ENCODE results near the gene EIF2B4.

EIF2B4 gene

GRCh38 chr2:27336173-27336572 is 34.0 kb downstream of the EIF2B4 start:
- Histone ChIP-seq H3K9me3 (ENCODE audit: control extremely low read depth in 1 of 5, control insufficient read depth in 4 of 5, insufficient read depth in 2 of 5, low read depth in 1 of 5, low read length in 4 of 5) (no peaks in the 10 kb centered on the region), H3K4me3 (ENCODE audit: control insufficient read depth in 1 of 7, extremely low read depth in 1 of 7, insufficient read depth in 4 of 7, low read depth in 2 of 7, low read length in 6 of 7) (no peak overlapping the region), H3K27ac (ENCODE audit: insufficient read depth in 1 of 2, low read depth in 1 of 2, low read length in 2 of 2, poor library complexity in 1 of 2, severe bottlenecking in 2 of 2) (no peak overlapping the region), H3K36me3 (ENCODE audit: control insufficient read depth in 4 of 4, insufficient read depth in 4 of 4, low read length in 3 of 4) (peaks cover 32 to 80% (median 59%) of the 10 kb centered on the region in 4 experiments), H3K27me3 (replicated peaks in 2 of 5; ENCODE audit: control insufficient read depth in 4 of 5, insufficient read depth in 5 of 5, low read length in 4 of 5) (no peaks in the 10 kb centered on the region), H3K4me1 (ENCODE audit: control extremely low read depth in 1 of 4, control insufficient read depth in 4 of 4, insufficient read depth in 4 of 4, low read length in 3 of 4) (no peaks in the 10 kb centered on the region)
- POLR2A ChIA-PET = no interaction called here
- CTCF ChIA-PET = interaction anchor here (1.0 to 1.4 kb wide), 3 partner anchors 8 to 33 kb away, joined by 4 to 5 read pairs (median 4); no protein-coding TSS in a partner anchor
- DNase-seq = no peak
- 100% methylated on average over 7 of the region's 7 CpGs for WGBS (ENCODE audit: insufficient coverage)

GRCh38 chr2:27335311-27335710 is 34.8 kb downstream of the EIF2B4 start:
- DNase-seq = no peak
- H3K4me3 ChIP-seq (ENCODE audit: control insufficient read depth in 1 of 7, extremely low read depth in 1 of 7, insufficient read depth in 4 of 7, low read depth in 2 of 7, low read length in 6 of 7) = no peak overlapping the region
- peaks cover 33 to 81% (median 61%) of the 10 kb centered on the region in 4 experiments for H3K36me3 ChIP-seq (ENCODE audit: control insufficient read depth in 4 of 4, insufficient read depth in 4 of 4, low read length in 3 of 4)
- H3K27ac ChIP-seq (ENCODE audit: insufficient read depth in 1 of 2, low read depth in 1 of 2, low read length in 2 of 2, poor library complexity in 1 of 2, severe bottlenecking in 2 of 2) = peak overlapping the region in 1 of 2 experiments; percentile 17
- no peaks in the 10 kb centered on the region for H3K9me3 ChIP-seq (ENCODE audit: control extremely low read depth in 1 of 5, control insufficient read depth in 4 of 5, insufficient read depth in 2 of 5, low read depth in 1 of 5, low read length in 4 of 5)
- H3K27me3 ChIP-seq (replicated peaks in 2 of 5; ENCODE audit: control insufficient read depth in 4 of 5, insufficient read depth in 5 of 5, low read length in 4 of 5) = no peaks in the 10 kb centered on the region
- POLR2A ChIA-PET = no interaction called here
- WGBS (ENCODE audit: insufficient coverage) = 100% methylated on average over 2 of the region's 3 CpGs
- CTCF ChIA-PET = interaction anchor here (1.4 kb wide), 1 partner anchor 9 kb away, joined by 5 read pairs; no protein-coding TSS in a partner anchor
- no peaks in the 10 kb centered on the region for H3K4me1 ChIP-seq (ENCODE audit: control extremely low read depth in 1 of 4, control insufficient read depth in 4 of 4, insufficient read depth in 4 of 4, low read length in 3 of 4)

GRCh38 chr2:27324720-27325119 is 45.4 kb downstream of the EIF2B4 start:
- 96% methylated on average over 5 of the region's 5 CpGs for WGBS (ENCODE audit: insufficient coverage)
- CTCF ChIA-PET = interaction anchor here (0.9 to 5.4 kb wide), 5 partner anchors 19 to 76 kb away, joined by 3 to 28 read pairs (median 5); no protein-coding TSS in a partner anchor
- no peak for DNase-seq

GRCh38 chr2:27323596-27324285 is 46.4 kb downstream of the EIF2B4 start:
- peaks cover 9 to 22% (median 15%) of the 10 kb centered on the region in 4 experiments for H3K4me1 ChIP-seq (ENCODE audit: control extremely low read depth in 1 of 4, control insufficient read depth in 4 of 4, insufficient read depth in 4 of 4, low read length in 3 of 4)
- DNase-seq = no peak
- H3K9me3 ChIP-seq (ENCODE audit: control extremely low read depth in 1 of 5, control insufficient read depth in 4 of 5, insufficient read depth in 2 of 5, low read depth in 1 of 5, low read length in 4 of 5) = no peaks in the 10 kb centered on the region
- H3K36me3 ChIP-seq (ENCODE audit: control insufficient read depth in 4 of 4, insufficient read depth in 4 of 4, low read length in 3 of 4) = peaks cover 18 to 39% (median 23%) of the 10 kb centered on the region in 4 experiments
- ChIA-PET POLR2A (interaction anchor here (1.0 to 2.1 kb wide), 2 partner anchors 9 to 27 kb away, joined by 3 to 5 read pairs; no protein-coding TSS in a partner anchor), CTCF (interaction anchor here (0.6 to 5.4 kb wide), 10 partner anchors 18 to 93 kb away, joined by 3 to 28 read pairs (median 4); partner anchors contain the start of gene TRIM54)
- H3K27ac ChIP-seq (ENCODE audit: insufficient read depth in 1 of 2, low read depth in 1 of 2, low read length in 2 of 2, poor library complexity in 1 of 2, severe bottlenecking in 2 of 2) = peak overlapping the region; percentile 98 to 99
- 33% methylated on average over 2 of the region's 5 CpGs for WGBS (ENCODE audit: insufficient coverage)
- peak overlapping the region in 6 of 7 experiments; percentile 85 to 99 (median 94) for H3K4me3 ChIP-seq (ENCODE audit: control insufficient read depth in 1 of 7, extremely low read depth in 1 of 7, insufficient read depth in 4 of 7, low read depth in 2 of 7, low read length in 6 of 7)
- no peaks in the 10 kb centered on the region for H3K27me3 ChIP-seq (replicated peaks in 2 of 5; ENCODE audit: control insufficient read depth in 4 of 5, insufficient read depth in 5 of 5, low read length in 4 of 5)

More at GRCh38 chr2:27324720-27325119, 45.4 kb downstream of the EIF2B4 start:
- POLR2A ChIA-PET = no interaction called here
- peaks cover 9 to 22% (median 15%) of the 10 kb centered on the region in 4 experiments for H3K4me1 ChIP-seq (ENCODE audit: control extremely low read depth in 1 of 4, control insufficient read depth in 4 of 4, insufficient read depth in 4 of 4, low read length in 3 of 4)
- no peak overlapping the region for H3K27ac ChIP-seq (ENCODE audit: insufficient read depth in 1 of 2, low read depth in 1 of 2, low read length in 2 of 2, poor library complexity in 1 of 2, severe bottlenecking in 2 of 2)
- H3K4me3 ChIP-seq (ENCODE audit: control insufficient read depth in 1 of 7, extremely low read depth in 1 of 7, insufficient read depth in 4 of 7, low read depth in 2 of 7, low read length in 6 of 7) = no peak overlapping the region
- H3K36me3 ChIP-seq (ENCODE audit: control insufficient read depth in 4 of 4, insufficient read depth in 4 of 4, low read length in 3 of 4) = peaks cover 16 to 49% (median 30%) of the 10 kb centered on the region in 4 experiments
- no peaks in the 10 kb centered on the region for H3K9me3 ChIP-seq (ENCODE audit: control extremely low read depth in 1 of 5, control insufficient read depth in 4 of 5, insufficient read depth in 2 of 5, low read depth in 1 of 5, low read length in 4 of 5)
- H3K27me3 ChIP-seq (replicated peaks in 2 of 5; ENCODE audit: control insufficient read depth in 4 of 5, insufficient read depth in 5 of 5, low read length in 4 of 5) = no peaks in the 10 kb centered on the region

DNA sequence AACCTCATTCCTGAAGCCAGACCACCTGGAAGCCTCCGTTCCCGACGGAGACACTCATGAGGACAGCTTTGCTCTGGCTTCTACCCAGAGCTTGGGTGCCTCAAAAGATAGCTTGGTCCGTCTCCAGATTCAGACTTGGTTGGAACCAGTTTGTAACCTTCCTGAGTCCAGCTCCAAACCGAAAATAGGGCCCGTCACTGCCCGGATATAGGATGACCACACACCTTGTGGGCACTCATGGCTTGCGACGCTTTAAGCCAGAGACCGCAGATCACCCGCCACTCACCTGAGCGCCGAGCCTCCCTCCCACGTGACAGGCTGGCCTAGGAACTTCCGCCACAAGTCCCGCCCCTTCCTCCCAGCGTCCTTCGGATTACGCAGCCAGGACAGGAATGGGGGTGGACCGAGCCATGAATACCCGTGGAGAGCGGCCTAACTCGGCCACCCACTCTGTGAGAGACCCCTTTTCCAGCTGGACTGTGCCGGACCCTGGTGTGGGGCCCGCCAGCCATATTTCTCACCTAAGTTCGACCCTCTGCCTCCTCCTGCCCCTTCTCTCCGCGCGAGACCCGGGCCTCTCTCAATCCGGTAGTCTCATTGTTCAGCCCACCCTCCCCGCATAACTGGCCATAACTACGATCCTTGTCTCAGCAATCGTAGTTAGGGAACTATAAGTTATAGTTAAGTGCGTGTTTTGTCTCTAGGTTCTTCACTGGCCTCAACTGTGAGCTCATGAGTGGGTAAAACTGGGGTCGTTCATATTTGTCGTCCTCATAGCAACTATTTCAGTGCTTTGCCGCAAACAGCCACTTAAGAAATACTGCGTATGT is 47.2 kb downstream of the EIF2B4 start, which contains the start of gene MPV17:
MPV17 (minus strand) TSS at position 332 of the 830 bp plus-strand sequence. CDS start 580 bp downstream, outside the sequence.
- Histone ChIP-seq H3K4me1 (ENCODE audit: control extremely low read depth in 1 of 4, control insufficient read depth in 4 of 4, insufficient read depth in 4 of 4, low read length in 3 of 4) (peaks cover 9 to 22% (median 15%) of the 10 kb centered on the region in 4 experiments), H3K9me3 (ENCODE audit: control extremely low read depth in 1 of 5, control insufficient read depth in 4 of 5, insufficient read depth in 2 of 5, low read depth in 1 of 5, low read length in 4 of 5) (no peaks in the 10 kb centered on the region), H3K27me3 (replicated peaks in 2 of 5; ENCODE audit: control insufficient read depth in 4 of 5, insufficient read depth in 5 of 5, low read length in 4 of 5) (no peaks in the 10 kb centered on the region), H3K4me3 (ENCODE audit: control insufficient read depth in 1 of 7, extremely low read depth in 1 of 7, insufficient read depth in 4 of 7, low read depth in 2 of 7, low read length in 6 of 7) (peak within 1 kb of the TSS; percentile 85 to 99 (median 93)), H3K27ac (ENCODE audit: insufficient read depth in 1 of 2, low read depth in 1 of 2, low read length in 2 of 2, poor library complexity in 1 of 2, severe bottlenecking in 2 of 2) (peak within 1 kb of the TSS; percentile 98 to 99), H3K36me3 (ENCODE audit: control insufficient read depth in 4 of 4, insufficient read depth in 4 of 4, low read length in 3 of 4) (peaks cover 12 to 32% (median 16%) of the 10 kb centered on the region in 4 experiments)
- CTCF ChIA-PET = interaction anchor here (0.6 to 5.4 kb wide), 11 partner anchors 18 to 224 kb away, joined by 3 to 28 read pairs (median 3); partner anchors contain the start of gene TRIM54
- peak; percentile 82 to 89 (median 86) for DNase-seq
- 0% methylated on average over 31 of the region's 39 CpGs for WGBS (ENCODE audit: insufficient coverage)
- POLR2A ChIA-PET = interaction anchor here (0.5 to 2.1 kb wide), 3 partner anchors 9 to 70 kb away, joined by 3 to 5 read pairs (median 4); no protein-coding TSS in a partner anchor

DNA sequence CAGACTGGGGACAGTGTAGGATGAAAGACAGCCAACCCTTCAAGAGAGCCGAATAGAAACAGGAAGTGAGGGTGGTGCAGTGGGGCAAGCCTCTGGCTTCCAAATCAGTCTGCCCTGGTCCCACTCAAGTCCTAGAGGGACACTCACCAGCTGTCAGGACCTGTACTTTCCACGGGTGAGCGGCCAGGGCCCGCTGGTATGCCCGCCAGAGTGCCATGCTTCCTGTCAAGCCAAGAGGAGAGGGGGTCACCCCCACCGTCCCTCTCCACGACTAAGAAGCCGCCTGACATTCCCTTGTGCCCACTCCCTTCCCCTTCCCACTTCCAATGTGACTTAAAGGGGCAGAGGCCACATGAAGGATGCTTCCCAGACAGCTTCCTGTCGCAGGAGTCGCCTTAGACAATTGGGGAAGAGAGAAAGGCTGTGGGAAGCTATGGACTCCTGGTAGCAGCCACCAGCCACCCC is 47.8 kb downstream of the EIF2B4 start:
- 0% methylated on average over 4 of the region's 10 CpGs for WGBS (ENCODE audit: insufficient coverage)
- H3K27me3 ChIP-seq (replicated peaks in 2 of 5; ENCODE audit: control insufficient read depth in 4 of 5, insufficient read depth in 5 of 5, low read length in 4 of 5) = no peaks in the 10 kb centered on the region
- peak overlapping the region; percentile 98 to 99 for H3K27ac ChIP-seq (ENCODE audit: insufficient read depth in 1 of 2, low read depth in 1 of 2, low read length in 2 of 2, poor library complexity in 1 of 2, severe bottlenecking in 2 of 2)
- ChIA-PET POLR2A (interaction anchor here (0.5 to 2.1 kb wide), 2 partner anchors 28 to 69 kb away, joined by 4 to 5 read pairs; no protein-coding TSS in a partner anchor), CTCF (interaction anchor here (0.6 to 5.4 kb wide), 10 partner anchors 14 to 276 kb away, joined by 3 to 28 read pairs (median 4); partner anchors contain the start of genes EIF2B4, SNX17, TRIM54 and UCN)
- H3K4me1 ChIP-seq (ENCODE audit: control extremely low read depth in 1 of 4, control insufficient read depth in 4 of 4, insufficient read depth in 4 of 4, low read length in 3 of 4) = peaks cover 9 to 22% (median 15%) of the 10 kb centered on the region in 4 experiments
- no peaks in the 10 kb centered on the region for H3K9me3 ChIP-seq (ENCODE audit: control extremely low read depth in 1 of 5, control insufficient read depth in 4 of 5, insufficient read depth in 2 of 5, low read depth in 1 of 5, low read length in 4 of 5)
- peak overlapping the region; percentile 85 to 99 (median 93) for H3K4me3 ChIP-seq (ENCODE audit: control insufficient read depth in 1 of 7, extremely low read depth in 1 of 7, insufficient read depth in 4 of 7, low read depth in 2 of 7, low read length in 6 of 7)
- peak in 2 of 3 donors; percentile 26 to 47 for DNase-seq
- H3K36me3 ChIP-seq (ENCODE audit: control insufficient read depth in 4 of 4, insufficient read depth in 4 of 4, low read length in 3 of 4) = peaks cover 9 to 32% (median 14%) of the 10 kb centered on the region in 4 experiments

All from common myeloid progenitor, CD34-positive (primary cell).